GM18505 (cell line): Measurements from ENCODE around the gene VAT1L.

ENCODE experiments used
- ATAC-seq: cut with Tn5 transposase; IDR thresholded peaks from one replicate; pipeline ENCODE4 v1.9.1; 2021; ENCODE audit not compliant: unreplicated experiment
- POLR2A ChIP-seq: IDR thresholded peaks from 4 replicates; pipeline ENCODE4 v1.6.1; 2011; ENCODE audit warnings: borderline replicate concordance; ENCODE audit not compliant: insufficient read depth, insufficient read length; ENCODE audit errors: extremely low read depth

VAT1L gene

DNA sequence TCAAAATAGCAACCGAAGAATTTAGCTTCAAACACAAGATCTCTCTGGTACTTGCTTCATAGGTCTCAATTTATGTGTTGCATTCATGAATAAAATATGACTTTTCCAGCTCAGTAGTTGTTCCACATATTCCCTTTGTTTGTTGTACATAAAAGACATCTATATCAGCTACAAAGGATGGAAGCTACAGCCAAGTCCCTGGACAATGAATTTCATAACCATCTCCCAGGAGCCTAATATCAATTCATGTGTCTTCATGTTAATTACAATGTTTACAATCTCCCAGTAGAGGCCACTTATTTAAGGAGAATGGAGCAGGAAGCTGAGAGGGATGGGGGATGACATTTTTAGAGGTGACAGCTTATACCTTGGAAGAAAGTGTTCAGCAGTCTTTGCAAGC, 237.3 kb downstream of the VAT1L start:
- no peak for ATAC-seq
- TF ChIP-seq POLR2A = no peak

GRCh38 chr16:78028018-78028417, 239.7 kb downstream of the VAT1L start:
- no peak for ATAC-seq
- no peak for TF ChIP-seq POLR2A
